ENCODE measurements around the gene ASAP3. TPM values are rescaled to one million over a fixed set of nuclear protein-coding genes. Genes with fewer than 3 reads are reported as not detected.

Gene ASAP3
- total and polyA plus RNA-seq, 9 of the 15 experiments (the other 6 are each of a cell fraction or from before 2014, with no cell fraction given), result 1.7 to 31.2 (median 17.4) TPM

- TF ChIP-seq TOE1 (IDR thresholded peaks at IDR 0.05; ENCODE audit: borderline replicate concordance) (peak; percentile 62; the same call in 1 of the 2 replicates), TOE1 (CRISPR knock-in tag; IDR thresholded peaks at IDR 0.05; ENCODE audit: borderline replicate concordance, low read depth) (no peak), U2AF2 (optimal IDR thresholded peaks at IDR 0.05; ENCODE audit: low read depth, low read length) (no peak), PTTG1 (tag; IDR thresholded peaks at IDR 0.05; ENCODE audit: low read depth) (no peak), IRF2 (CRISPR knock-in tag; IDR thresholded peaks at IDR 0.05) (no peak), ZNF699 (CRISPR knock-in tag; IDR thresholded peaks at IDR 0.05; ENCODE audit: insufficient replicate concordance) (no peak), RBM14 (IDR thresholded peaks at IDR 0.05; ENCODE audit: borderline replicate concordance, insufficient read depth, low read depth, low read length) (no peak), ZBTB17 (CRISPR knock-in tag; IDR thresholded peaks at IDR 0.05) (no peak)
- TF ChIP-seq, protein P1, sequence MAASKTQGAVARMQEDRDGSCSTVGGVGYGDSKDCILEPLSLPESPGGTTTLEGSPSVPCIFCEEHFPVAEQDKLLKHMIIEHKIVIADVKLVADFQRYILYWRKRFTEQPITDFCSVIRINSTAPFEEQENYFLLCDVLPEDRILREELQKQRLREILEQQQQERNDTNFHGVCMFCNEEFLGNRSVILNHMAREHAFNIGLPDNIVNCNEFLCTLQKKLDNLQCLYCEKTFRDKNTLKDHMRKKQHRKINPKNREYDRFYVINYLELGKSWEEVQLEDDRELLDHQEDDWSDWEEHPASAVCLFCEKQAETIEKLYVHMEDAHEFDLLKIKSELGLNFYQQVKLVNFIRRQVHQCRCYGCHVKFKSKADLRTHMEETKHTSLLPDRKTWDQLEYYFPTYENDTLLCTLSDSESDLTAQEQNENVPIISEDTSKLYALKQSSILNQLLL (CRISPR knock-in tag; IDR thresholded peaks at IDR 0.05; ENCODE audit: borderline replicate concordance), result no peak
- TF ChIP-seq, protein P2, sequence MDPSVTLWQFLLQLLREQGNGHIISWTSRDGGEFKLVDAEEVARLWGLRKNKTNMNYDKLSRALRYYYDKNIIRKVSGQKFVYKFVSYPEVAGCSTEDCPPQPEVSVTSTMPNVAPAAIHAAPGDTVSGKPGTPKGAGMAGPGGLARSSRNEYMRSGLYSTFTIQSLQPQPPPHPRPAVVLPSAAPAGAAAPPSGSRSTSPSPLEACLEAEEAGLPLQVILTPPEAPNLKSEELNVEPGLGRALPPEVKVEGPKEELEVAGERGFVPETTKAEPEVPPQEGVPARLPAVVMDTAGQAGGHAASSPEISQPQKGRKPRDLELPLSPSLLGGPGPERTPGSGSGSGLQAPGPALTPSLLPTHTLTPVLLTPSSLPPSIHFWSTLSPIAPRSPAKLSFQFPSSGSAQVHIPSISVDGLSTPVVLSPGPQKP (CRISPR knock-in tag; IDR thresholded peaks at IDR 0.05), result no peak
These were observed 80.1 kb downstream of the ASAP3 start (continued) for GRCh38 chr1:23403735-23404486.
